AG04450 (cell line): ENCODE results near the gene TMEM131L. TPM values are rescaled to one million over a fixed set of nuclear protein-coding genes. Genes with fewer than 3 reads are reported as not detected.
A peak's percentile ranks its signal among the peaks of the same experiment; 100 is the strongest.

Source experiments
- CTCF ChIA-PET: fragments of 300-600, 350-600 bp; formaldehyde crosslinking; extraction: SDS; loops from one replicate; lab custom pipeline; 2022; ENCODE audit warnings: antibody characterized with exemption, inconsistent platforms; lab: Charles Lee
- POLR2A ChIA-PET: fragments of 350-600 bp; formaldehyde crosslinking; extraction: SDS; loops from one replicate; lab custom pipeline; 2021; ENCODE audit warnings: antibody characterized with exemption, inconsistent platforms; lab: Yijun Ruan, JAX
- DNase-seq: peaks from one replicate; pipeline ENCODE4 v3.0.0-alpha.2; 2011; ENCODE audit warnings: low read depth, low spot score
- H3K27ac ChIP-seq: one replicate; pipeline ENCODE4 v1.5.1; 2012; ENCODE audit warnings: low read depth, low read length, control low read depth
- H3K27me3 ChIP-seq: one replicate; pipeline ENCODE4 v1.6.0; 2012; ENCODE audit warnings: low read length; ENCODE audit not compliant: control insufficient read depth, insufficient read depth
- H3K4me3 ChIP-seq: 2 replicates; pipeline ENCODE4 v1.5.1; 2011; ENCODE audit warnings: mild to moderate bottlenecking, low read depth, low read length, control low read depth
- H3K9me3 ChIP-seq: 2 replicates; pipeline ENCODE4 v1.5.1; 2012; ENCODE audit warnings: low read length; ENCODE audit not compliant: control insufficient read depth, insufficient read depth
- polyA plus RNA-seq: library from polyadenylated mRNA; depleted of rRNA; stranded (reverse); fragments of >200 nt; gene quantifications from 2 replicates; pipeline ENCODE4 v1.2.3, GENCODE V29; 2011
- TF ChIP-seq, protein P1 (sequence below): IDR thresholded peaks from 2 replicates; pipeline ENCODE4 v1.5.1; 2011; ENCODE audit warnings: low read depth, low read length, control low read depth, inconsistent platforms

The TMEM131L gene
- polyA plus RNA-seq, 1 experiment = 15.5 TPM

GRCh38 chr4:153643406-153644383 is 177.5 kb downstream of the TMEM131L start:
- no peak for DNase-seq
- TF ChIP-seq, protein P1, sequence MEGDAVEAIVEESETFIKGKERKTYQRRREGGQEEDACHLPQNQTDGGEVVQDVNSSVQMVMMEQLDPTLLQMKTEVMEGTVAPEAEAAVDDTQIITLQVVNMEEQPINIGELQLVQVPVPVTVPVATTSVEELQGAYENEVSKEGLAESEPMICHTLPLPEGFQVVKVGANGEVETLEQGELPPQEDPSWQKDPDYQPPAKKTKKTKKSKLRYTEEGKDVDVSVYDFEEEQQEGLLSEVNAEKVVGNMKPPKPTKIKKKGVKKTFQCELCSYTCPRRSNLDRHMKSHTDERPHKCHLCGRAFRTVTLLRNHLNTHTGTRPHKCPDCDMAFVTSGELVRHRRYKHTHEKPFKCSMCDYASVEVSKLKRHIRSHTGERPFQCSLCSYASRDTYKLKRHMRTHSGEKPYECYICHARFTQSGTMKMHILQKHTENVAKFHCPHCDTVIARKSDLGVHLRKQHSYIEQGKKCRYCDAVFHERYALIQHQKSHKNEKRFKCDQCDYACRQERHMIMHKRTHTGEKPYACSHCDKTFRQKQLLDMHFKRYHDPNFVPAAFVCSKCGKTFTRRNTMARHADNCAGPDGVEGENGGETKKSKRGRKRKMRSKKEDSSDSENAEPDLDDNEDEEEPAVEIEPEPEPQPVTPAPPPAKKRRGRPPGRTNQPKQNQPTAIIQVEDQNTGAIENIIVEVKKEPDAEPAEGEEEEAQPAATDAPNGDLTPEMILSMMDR = peak; percentile 61
- ChIA-PET POLR2A (interaction anchor here (0.6 kb wide), 1 partner anchor 26 kb away, joined by 3 read pairs; no protein-coding TSS in a partner anchor), CTCF (interaction anchor here (0.6 to 3.4 kb wide), 45 partner anchors 8 to 1062 kb away, joined by 3 to 67 read pairs (median 5); partner anchors contain the start of gene MND1)
- no peak overlapping the region for H3K4me3 ChIP-seq
- H3K27ac ChIP-seq = no peak overlapping the region
- H3K9me3 ChIP-seq = peaks cover 3% of the 10 kb centered on the region; the same call in 1 of the 2 replicates
- H3K27me3 ChIP-seq = no peaks in the 10 kb centered on the region

GRCh38 chr4:153645183-153645582 is 179.0 kb downstream of the TMEM131L start:
- Histone ChIP-seq H3K9me3 (peaks cover 3% of the 10 kb centered on the region; the same call in 1 of the 2 replicates), H3K27me3 (no peaks in the 10 kb centered on the region), H3K4me3 (no peak overlapping the region), H3K27ac (no peak overlapping the region)
- TF ChIP-seq, protein P1 = peak; percentile 27
- CTCF ChIA-PET = interaction anchor here (0.8 to 3.4 kb wide), 4 partner anchors 10 to 502 kb away, joined by 3 to 67 read pairs (median 5); partner anchors contain the start of gene MND1
- POLR2A ChIA-PET = no interaction called here
- DNase-seq = no peak

GRCh38 chr4:153646261-153646660 is 180.1 kb downstream of the TMEM131L start:
- TF ChIP-seq, protein P1 = no peak
- ChIA-PET POLR2A (no interaction called here), CTCF (interaction anchor here (1.7 kb wide), 1 partner anchor 503 kb away, joined by 5 read pairs; no protein-coding TSS in a partner anchor)

DNA sequence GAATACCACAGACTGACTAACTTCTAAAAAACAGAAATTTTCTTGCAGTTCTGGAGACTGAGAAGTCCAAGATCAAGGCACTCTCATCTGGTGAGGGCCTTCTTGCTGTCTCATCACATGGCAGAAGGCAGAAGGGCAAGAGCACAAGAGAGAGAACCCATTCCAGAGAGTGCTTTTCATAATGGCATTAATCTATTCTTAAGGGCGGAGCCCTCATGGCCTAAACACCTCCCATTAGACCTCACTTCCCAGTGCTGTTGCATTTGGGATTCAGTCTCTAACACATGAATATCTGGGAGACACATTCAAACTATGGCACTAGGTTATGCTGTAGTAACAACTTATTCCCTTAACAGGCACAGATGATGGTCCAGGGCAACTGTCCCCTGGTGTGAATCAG is 180.8 kb downstream of the TMEM131L start:
- ChIA-PET POLR2A (no interaction called here), CTCF (interaction anchor here (1.2 kb wide), 1 partner anchor 103 kb away, joined by 4 read pairs; no protein-coding TSS in a partner anchor)
- H3K27me3 ChIP-seq = no peaks in the 10 kb centered on the region
- TF ChIP-seq, protein P1 = no peak
- H3K4me3 ChIP-seq = no peak overlapping the region
- H3K27ac ChIP-seq = no peak overlapping the region
- peaks cover 3% of the 10 kb centered on the region; the same call in 1 of the 2 replicates for H3K9me3 ChIP-seq
- DNase-seq = no peak

More at GRCh38 chr4:153646261-153646660, 180.1 kb downstream of the TMEM131L start:
- peaks cover 3% of the 10 kb centered on the region; the same call in 1 of the 2 replicates for H3K9me3 ChIP-seq
- DNase-seq = no peak
- H3K27ac ChIP-seq = no peak overlapping the region
- no peaks in the 10 kb centered on the region for H3K27me3 ChIP-seq
- H3K4me3 ChIP-seq = no peak overlapping the region
